Putamen (tissue), 1 donor: ENCODE measurements around the gene ANKRD13B.

ENCODE experiments used
- DNase-seq: peaks from one replicate; pipeline ENCODE4 v3.0.0-alpha.2; 2016; ENCODE audit warnings: low spot score

The ANKRD13B gene

GRCh38 chr17:29616300-29617048, 23.5 kb downstream of the ANKRD13B start:
- no peak for DNase-seq

- peak; percentile 85 for DNase-seq
Observed at GRCh38 chr17:29617125-29617480, 24.2 kb downstream of the ANKRD13B start.

- DNase-seq = peak; percentile 73
Observed at GRCh38 chr17:29617481-29618271, 24.7 kb downstream of the ANKRD13B start.

- no peak for DNase-seq
Observed at GRCh38 chr17:29618272-29619065, 25.5 kb downstream of the ANKRD13B start.

- peak; percentile 41 for DNase-seq
Observed at GRCh38 chr17:29619251-29619650, 26.3 kb downstream of the ANKRD13B start.

DNA sequence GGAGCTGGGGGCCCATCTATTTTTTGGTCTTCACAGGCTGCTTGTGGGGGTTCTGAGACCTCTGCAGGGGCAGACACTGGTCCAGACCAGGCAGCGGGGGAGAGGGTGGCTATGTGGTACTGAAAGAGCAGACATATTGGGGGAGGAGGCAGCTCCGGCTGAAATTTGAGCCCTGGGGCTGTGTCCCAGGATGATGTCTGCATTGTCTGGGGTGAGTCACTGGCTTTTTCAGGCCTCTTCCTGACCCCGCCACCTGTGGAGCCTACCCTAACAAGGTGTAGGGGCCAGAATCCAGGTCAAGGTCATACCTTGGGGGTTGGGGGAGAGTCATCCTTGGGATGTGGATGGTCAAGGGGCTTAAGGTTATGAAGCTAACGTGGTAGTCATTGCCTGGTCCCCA, 27.3 kb downstream of the ANKRD13B start:
- DNase-seq = no peak

DNA sequence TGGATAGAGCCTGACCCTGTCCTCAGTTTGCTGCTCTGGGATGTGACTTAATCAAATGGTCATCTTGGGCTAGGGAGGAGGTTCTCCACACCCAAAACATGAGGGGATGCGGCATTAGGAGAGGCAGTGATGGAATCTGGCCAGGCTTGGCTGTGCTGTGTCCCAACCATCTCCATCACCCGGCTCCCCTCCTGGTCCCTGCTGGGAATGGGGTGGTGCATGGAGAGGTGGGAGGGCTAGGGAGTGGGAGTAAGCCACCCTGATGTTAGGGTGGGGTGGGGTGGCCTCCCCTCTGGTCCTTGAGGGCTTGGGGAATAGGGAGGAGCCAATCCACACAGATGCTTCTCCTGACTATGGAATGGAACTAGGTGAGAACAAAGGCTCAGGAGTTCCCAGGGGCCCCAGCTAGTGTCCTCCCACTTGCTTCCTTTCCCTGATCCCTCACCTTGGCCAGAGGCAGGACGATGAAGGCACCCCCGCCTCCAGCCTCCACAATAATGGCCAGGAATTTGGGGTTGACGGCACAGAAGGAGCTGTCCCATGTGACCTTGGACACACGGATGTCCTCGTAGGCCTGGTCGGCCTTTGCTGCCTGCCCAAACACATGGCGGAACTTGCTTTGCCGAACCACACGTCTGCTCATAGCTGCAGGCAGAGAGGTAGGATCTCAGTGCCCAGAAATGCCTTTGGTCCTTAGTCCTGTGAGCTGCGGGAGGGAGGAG, 28.0 kb downstream of the ANKRD13B start:
- DNase-seq = no peak

DNA sequence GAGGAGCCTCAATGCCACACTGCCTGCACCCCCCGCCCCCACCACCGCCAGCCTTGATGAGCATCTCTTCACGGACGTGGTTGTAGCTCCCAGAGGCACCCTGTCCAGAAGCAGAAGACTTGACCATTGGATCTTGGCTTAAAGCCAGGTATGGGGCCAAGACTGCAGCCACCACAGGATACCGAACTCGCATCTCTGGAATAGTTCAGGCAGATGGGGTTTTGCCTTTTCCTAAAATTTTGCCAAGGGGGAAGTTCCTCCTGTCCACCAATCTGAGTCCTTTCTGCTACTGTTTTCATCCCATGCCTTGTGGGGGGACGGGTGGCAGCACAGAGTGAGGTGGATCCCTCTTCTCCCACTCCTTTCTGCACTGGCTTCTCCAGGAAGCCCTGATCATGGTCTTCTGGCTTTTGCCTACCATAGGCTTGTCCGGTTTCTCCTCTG, 28.8 kb downstream of the ANKRD13B start:
- no peak for DNase-seq

GRCh38 chr17:29622337-29623282, 29.7 kb downstream of the ANKRD13B start, which contains the start of gene CORO6:
TSS of gene CORO6 (minus strand) at chr17:29622912. CDS start at chr17:29621421, 1,491 bp downstream.
- DNase-seq = peak; percentile 50

- DNase-seq = no peak
Observed at GRCh38 chr17:29623283-29623647, 30.3 kb downstream of the ANKRD13B start.

- DNase-seq = no peak
Observed at GRCh38 chr17:29624586-29624985, 31.7 kb downstream of the ANKRD13B start.

GRCh38 chr17:29625037-29625750, 32.3 kb downstream of the ANKRD13B start:
- peak; percentile 84 for DNase-seq

DNA sequence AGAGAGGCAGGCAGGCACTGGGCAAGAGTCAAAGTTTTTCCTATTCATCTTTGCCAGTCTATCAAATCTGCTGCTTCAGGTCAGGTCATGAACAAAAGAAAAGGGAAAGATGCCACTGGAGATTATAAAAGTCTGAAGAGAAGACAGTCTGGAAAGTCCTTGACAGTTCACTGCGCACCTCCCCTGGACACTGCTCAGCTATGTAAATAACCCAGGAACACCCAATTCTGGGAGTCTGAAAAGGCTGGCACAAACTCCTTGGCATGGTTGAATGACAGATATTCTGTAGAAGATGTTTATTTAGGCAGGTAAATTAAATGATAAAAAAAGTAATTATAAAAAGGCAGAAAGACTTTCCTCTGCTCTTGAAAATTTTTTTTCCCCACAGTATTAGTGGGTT, 35.0 kb downstream of the ANKRD13B start:
- DNase-seq = no peak

DNA sequence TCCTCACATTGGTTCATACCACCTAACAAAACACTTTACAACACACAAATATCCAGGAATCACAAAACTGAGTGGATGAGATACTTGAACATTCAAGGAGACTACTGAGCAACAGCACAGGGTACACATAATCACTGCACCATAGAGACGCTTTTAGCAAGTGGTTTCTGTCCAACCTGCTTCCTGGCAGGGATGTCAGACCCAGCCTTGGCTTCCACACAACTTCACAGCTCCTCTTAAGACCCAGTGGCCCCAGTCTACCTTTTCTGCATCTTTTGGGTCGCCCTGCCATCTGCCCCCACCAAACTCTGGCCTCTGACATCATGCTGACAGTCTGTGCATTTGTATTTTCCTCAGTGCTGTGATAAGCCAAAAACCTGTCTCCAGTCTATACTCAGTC, 35.7 kb downstream of the ANKRD13B start:
- no peak for DNase-seq

DNA sequence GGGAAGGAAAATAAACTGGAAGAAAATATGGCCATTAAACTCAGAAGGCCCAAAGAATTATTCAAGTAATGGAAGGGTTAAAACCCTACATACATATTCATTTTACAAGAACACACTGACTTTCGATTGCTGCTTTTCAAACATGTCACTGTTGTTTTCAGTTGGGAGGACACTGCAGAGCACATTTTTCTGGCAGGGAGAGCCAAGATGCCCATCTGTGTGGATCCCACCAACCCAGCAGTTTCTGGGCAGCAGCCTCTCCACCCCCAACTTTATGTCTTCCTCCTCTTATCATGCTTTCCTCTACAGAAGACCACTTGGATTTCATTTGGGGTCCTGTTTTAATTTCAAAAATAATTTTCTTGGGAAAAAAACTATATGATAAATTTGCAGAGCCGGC, 36.9 kb downstream of the ANKRD13B start:
- DNase-seq = no peak

- no peak for DNase-seq
Observed at GRCh38 chr17:29630630-29631193, 37.8 kb downstream of the ANKRD13B start.

DNA sequence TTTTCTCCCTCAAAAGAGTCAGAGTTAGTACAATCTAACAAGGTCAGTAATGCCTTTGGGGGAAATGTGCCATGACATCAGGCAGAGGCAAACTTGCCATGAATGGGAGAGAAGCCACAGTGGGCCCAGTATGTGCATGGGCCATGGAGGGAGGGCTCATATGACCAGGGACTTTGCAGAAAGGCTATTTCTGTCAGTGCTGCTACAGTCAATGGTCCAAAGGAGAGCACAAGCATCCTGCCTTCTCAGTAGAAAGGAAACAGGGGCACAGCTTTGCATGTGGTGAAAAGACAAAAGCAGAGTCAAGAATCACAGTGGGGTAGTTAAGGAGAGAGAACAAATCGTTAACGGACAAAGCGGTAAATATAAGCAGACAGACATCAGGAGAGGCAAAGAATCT, 41.0 kb downstream of the ANKRD13B start:
- DNase-seq = no peak

DNA sequence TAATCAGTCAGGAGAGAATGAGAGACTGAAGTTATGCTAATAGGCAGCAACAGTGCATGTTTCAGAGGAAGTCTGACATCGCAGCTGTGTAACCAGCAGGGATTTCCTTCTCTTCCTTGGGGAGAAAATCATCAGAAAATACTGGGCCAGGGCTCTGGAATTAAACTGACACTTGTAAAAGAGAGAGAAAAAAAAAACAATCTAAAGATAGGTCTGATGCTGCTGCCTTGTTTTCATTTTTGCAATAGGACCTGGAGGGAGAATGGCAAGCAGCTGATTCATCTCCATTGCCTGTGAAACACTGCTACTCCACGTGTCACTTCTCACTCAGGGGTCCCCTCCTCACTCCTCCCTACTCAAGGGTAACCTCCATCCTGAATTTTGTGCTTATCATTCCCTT, 47.5 kb downstream of the ANKRD13B start:
- no peak for DNase-seq

DNA sequence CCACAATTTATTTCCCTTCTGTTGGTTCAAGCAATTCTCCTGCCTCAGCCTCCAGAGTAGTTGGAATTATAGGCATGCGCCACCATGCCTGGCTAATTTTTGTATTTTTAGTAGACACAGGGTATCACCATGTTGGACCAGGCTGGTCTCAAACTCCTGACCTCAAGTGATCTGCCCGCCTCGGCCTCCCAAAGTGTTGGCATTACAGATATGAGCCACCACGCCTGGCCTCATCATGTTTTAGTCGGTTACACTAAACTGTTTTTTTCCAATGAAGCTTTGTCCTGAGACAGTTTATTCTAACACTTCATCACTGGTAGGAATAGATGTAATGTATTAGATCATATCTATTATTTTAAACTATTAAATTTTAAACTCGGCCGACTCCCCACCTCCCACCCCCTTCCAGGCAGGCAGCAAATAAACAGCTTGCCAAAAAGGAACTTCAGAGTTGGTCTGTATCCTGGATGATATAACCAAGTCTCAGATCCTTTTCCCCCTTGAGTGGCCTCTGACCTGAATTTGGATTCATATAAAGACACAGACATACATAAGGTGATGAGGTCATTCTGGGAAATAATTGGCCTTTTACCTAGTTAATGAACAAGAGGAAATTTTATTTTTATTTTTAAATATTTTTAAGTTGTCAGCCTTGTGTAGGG, 48.2 kb downstream of the ANKRD13B start:
- DNase-seq = no peak
